Progenitor cell of endocrine pancreas (in vitro differentiated cells): ENCODE measurements around the gene DRD3. TPM values are rescaled to one million over a fixed set of nuclear protein-coding genes. Genes with fewer than 3 reads are reported as not detected.

Experiments
- DNase-seq: peaks from one replicate; pipeline ENCODE4 v3.0.0; 2021; ENCODE audit warnings: low spot score; ENCODE audit not compliant: unreplicated experiment
- H3K27ac Mint-ChIP-seq: 2 replicates; pipeline ENCODE4 v1.8.0; 2021; ENCODE audit warnings: mild to moderate bottlenecking, moderate library complexity, mixed read lengths
- H3K27me3 Mint-ChIP-seq: 2 replicates; pipeline ENCODE4 v1.8.0; 2021; ENCODE audit warnings: mixed read lengths
- H3K36me3 Mint-ChIP-seq: 2 replicates; pipeline ENCODE4 v1.8.0; 2022; ENCODE audit warnings: mixed read lengths; ENCODE audit not compliant: insufficient read depth
- H3K4me1 Mint-ChIP-seq: 2 replicates; pipeline ENCODE4 v1.8.0; 2021; ENCODE audit warnings: low read depth, mixed read lengths
- H3K4me3 Mint-ChIP-seq: 2 replicates; pipeline ENCODE4 v1.8.0; 2021; ENCODE audit warnings: low read depth, mild to moderate bottlenecking, moderate library complexity, mixed read lengths
- H3K9me3 Mint-ChIP-seq: 2 replicates; pipeline ENCODE4 v1.8.0; 2021; ENCODE audit warnings: low read depth, mixed read lengths
- CTCF ChIP-seq: fragments of 200-600 bp; sonication (generic); IDR thresholded peaks from one replicate; pipeline ENCODE4 v1.5.0; 2021; ENCODE audit warnings: antibody characterized with exemption, mild to moderate bottlenecking; ENCODE audit not compliant: unreplicated experiment
- total RNA-seq: library from RNA; stranded (reverse); gene quantifications from 2 replicates; pipeline ENCODE4 v1.2.1, GENCODE V29; 2021

DRD3 gene
- total RNA-seq, 1 donor from 2014 or later: not detected

GRCh38 chr3:114152519-114153151 lies 26.2 kb downstream of the DRD3 start:
- peak; percentile 95 for TF ChIP-seq CTCF
- Mint-ChIP-seq H3K4me1 (no peaks in the 10 kb centered on the region), H3K36me3 (no peaks in the 10 kb centered on the region), H3K27me3 (peaks cover 38% of the 10 kb centered on the region), H3K4me3 (peak overlapping the region; percentile 63), H3K9me3 (no peaks in the 10 kb centered on the region), H3K27ac (no peak overlapping the region)
- DNase-seq: peak; percentile 74

GRCh38 chr3:114151091-114151490 lies 27.8 kb downstream of the DRD3 start:
- H3K27me3 Mint-ChIP-seq: peaks cover 30% of the 10 kb centered on the region
- no peak overlapping the region for H3K4me3 Mint-ChIP-seq
- TF ChIP-seq CTCF: no peak
- H3K4me1 Mint-ChIP-seq: no peaks in the 10 kb centered on the region
- no peaks in the 10 kb centered on the region for H3K36me3 Mint-ChIP-seq
- no peaks in the 10 kb centered on the region for H3K9me3 Mint-ChIP-seq
- H3K27ac Mint-ChIP-seq: no peak overlapping the region
- DNase-seq: no peak

- Mint-ChIP-seq H3K27me3 (peaks cover 2% of the 10 kb centered on the region), H3K27ac (no peak overlapping the region), H3K36me3 (no peaks in the 10 kb centered on the region), H3K4me3 (no peak overlapping the region), H3K4me1 (peaks cover 2% of the 10 kb centered on the region), H3K9me3 (no peaks in the 10 kb centered on the region)
- DNase-seq: no peak
- TF ChIP-seq CTCF: no peak
These were observed 31.6 kb downstream of the DRD3 start for GRCh38 chr3:114147251-114147650.

GRCh38 chr3:114144909-114145688 lies 33.8 kb downstream of the DRD3 start:
- H3K27me3 Mint-ChIP-seq: peaks cover under 1% of the 10 kb centered on the region
- H3K4me1 Mint-ChIP-seq: peaks cover 2% of the 10 kb centered on the region
- no peak overlapping the region for H3K27ac Mint-ChIP-seq
- no peak for DNase-seq
- TF ChIP-seq CTCF: no peak
- no peak overlapping the region for H3K4me3 Mint-ChIP-seq
- no peaks in the 10 kb centered on the region for H3K36me3 Mint-ChIP-seq
- H3K9me3 Mint-ChIP-seq: no peaks in the 10 kb centered on the region

GRCh38 chr3:114143817-114144216 lies 35.0 kb downstream of the DRD3 start:
- DNase-seq: no peak
- no peak for TF ChIP-seq CTCF
- Mint-ChIP-seq H3K4me1 (peaks cover 2% of the 10 kb centered on the region), H3K9me3 (no peaks in the 10 kb centered on the region), H3K4me3 (no peak overlapping the region), H3K36me3 (no peaks in the 10 kb centered on the region), H3K27ac (no peak overlapping the region), H3K27me3 (no peaks in the 10 kb centered on the region)
